GM23248 (cell line): ENCODE data around the gene NDEL1.

Experiments
- EZH2 ChIP-seq: fragments of 200-600 bp; sonication (generic); IDR thresholded peaks from 2 replicates; pipeline ENCODE4 v1.6.1; 2018; ENCODE audit warnings: antibody characterized with exemption, mild to moderate bottlenecking; ENCODE audit not compliant: insufficient read depth, poor library complexity, severe bottlenecking
- EZH2phosphoT487 ChIP-seq: fragments of 200-600 bp; sonication (generic); IDR thresholded peaks from 2 replicates; pipeline ENCODE4 v1.6.1; 2018; ENCODE audit warnings: antibody characterized with exemption, moderate library complexity, mild to moderate bottlenecking, low read depth; ENCODE audit not compliant: insufficient read depth

DNA sequence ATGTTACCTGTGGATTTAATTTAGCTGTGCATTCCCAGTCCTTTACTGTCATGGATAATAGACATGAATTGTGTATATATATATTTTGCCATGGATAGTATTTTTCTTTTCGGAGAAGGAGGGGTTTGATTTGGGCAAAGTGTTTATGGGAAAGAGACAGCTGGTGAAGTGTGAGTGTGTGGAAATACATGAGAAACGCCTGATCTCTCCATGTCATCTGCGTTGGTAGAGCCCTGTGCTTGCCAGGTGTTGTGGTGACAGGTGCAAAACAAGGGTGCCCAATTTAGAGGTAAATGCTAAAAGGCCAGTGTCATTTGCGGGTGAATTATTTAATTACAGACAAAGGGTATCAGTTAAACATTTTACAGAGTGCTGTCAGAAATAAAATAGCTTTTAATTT is 23.4 kb downstream of the NDEL1 start:
- TF ChIP-seq EZH2 (no peak), EZH2phosphoT487 (no peak)
